Mononuclear cell (primary cell): ENCODE results near the gene KCNAB1. TPM values are rescaled to one million over a fixed set of nuclear protein-coding genes. Genes with fewer than 3 reads are reported as not detected.

Experiments used
- H3K27me3 ChIP-seq: 2 replicates; pipeline ENCODE4 v1.6.0; 2011; ENCODE audit warnings: low read length, control low read depth; ENCODE audit not compliant: insufficient read depth
- H3K4me1 ChIP-seq: 2 replicates; pipeline ENCODE4 v1.5.1; 2011; ENCODE audit warnings: mild to moderate bottlenecking, low read length, control low read depth; ENCODE audit not compliant: insufficient read depth
- H3K4me3 ChIP-seq: 2 replicates; pipeline ENCODE4 v1.5.1; 2011; ENCODE audit warnings: mild to moderate bottlenecking, low read length, moderate library complexity
- H3K9me3 ChIP-seq: 2 replicates; pipeline ENCODE4 v1.5.1; 2011; ENCODE audit warnings: low read depth, mild to moderate bottlenecking, control low read depth, low read length
- total RNA-seq: library from RNA; depleted of rRNA; stranded (reverse); fragments of >200 nt; gene quantifications from one replicate; pipeline ENCODE4 v1.2.3, GENCODE V29; 2012

Gene KCNAB1
- total RNA-seq, 1 donor: not detected

- H3K4me1 ChIP-seq: no peaks in the 10 kb centered on the region
- no peaks in the 10 kb centered on the region for H3K9me3 ChIP-seq
- peaks cover 2% of the 10 kb centered on the region for H3K27me3 ChIP-seq
- no peak overlapping the region for H3K4me3 ChIP-seq
Observed at GRCh38 chr3:156378871-156379270, 258.5 kb downstream of the KCNAB1 start.

DNA sequence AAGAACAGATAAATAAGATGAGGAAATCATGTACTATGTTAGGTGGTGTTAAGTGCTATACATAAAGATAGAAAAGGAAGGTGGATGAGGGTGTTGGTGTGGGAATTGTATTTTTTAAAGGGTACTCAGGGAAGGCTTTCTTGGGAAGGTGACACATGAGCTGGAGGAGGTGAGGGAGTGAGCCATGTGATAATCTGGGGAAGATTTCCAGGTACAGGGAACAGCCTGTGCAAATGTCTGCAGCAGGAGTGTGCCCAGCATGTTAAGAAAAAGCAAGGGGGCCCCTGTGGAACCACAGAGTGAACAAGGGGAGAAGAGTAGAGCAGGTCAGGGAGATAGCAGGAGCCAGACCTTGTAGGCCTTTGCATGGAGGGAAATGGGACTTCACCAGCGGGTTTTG lies 258.9 kb downstream of the KCNAB1 start:
- H3K27me3 ChIP-seq: peaks cover 2% of the 10 kb centered on the region
- no peaks in the 10 kb centered on the region for H3K4me1 ChIP-seq
- H3K4me3 ChIP-seq: no peak overlapping the region
- no peaks in the 10 kb centered on the region for H3K9me3 ChIP-seq

GRCh38 chr3:156381253-156381652 lies 260.9 kb downstream of the KCNAB1 start:
- no peaks in the 10 kb centered on the region for H3K4me1 ChIP-seq
- no peaks in the 10 kb centered on the region for H3K27me3 ChIP-seq
- no peak overlapping the region for H3K4me3 ChIP-seq
- H3K9me3 ChIP-seq: no peaks in the 10 kb centered on the region

- H3K27me3 ChIP-seq: no peaks in the 10 kb centered on the region
- H3K4me3 ChIP-seq: no peak overlapping the region
- no peaks in the 10 kb centered on the region for H3K9me3 ChIP-seq
- H3K4me1 ChIP-seq: no peaks in the 10 kb centered on the region
Observed at GRCh38 chr3:156382458-156383346, 262.3 kb downstream of the KCNAB1 start.

DNA sequence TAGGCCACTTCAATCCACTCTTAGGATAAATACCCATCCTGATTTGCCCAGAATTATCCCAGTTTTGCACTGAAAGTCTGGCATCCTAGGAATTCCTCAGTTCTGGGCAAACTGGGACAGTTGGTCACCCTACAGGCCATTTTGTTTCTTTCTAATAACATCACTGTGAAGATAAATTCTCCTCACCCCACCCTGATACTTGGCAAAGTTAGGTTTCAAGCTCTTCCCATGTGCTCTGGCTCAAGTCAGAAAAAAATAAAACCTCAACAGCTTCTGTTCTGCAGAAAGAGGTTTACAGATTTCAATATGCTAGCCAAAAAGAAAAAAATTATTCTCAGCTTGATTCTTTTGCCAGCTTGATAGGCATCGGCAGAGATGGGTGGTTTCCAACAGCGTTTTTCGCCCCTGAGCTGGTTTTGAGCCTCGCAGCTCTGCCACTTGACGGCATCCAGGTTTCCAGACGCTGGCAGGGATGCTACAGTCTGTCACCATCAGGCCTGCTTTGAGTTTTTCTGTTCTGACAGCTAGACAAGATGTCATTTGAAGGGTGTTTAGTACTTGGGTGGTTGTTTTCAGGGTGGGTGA lies 263.2 kb downstream of the KCNAB1 start:
- Histone ChIP-seq H3K4me1 (no peaks in the 10 kb centered on the region), H3K4me3 (no peak overlapping the region), H3K9me3 (no peaks in the 10 kb centered on the region), H3K27me3 (no peaks in the 10 kb centered on the region)

DNA sequence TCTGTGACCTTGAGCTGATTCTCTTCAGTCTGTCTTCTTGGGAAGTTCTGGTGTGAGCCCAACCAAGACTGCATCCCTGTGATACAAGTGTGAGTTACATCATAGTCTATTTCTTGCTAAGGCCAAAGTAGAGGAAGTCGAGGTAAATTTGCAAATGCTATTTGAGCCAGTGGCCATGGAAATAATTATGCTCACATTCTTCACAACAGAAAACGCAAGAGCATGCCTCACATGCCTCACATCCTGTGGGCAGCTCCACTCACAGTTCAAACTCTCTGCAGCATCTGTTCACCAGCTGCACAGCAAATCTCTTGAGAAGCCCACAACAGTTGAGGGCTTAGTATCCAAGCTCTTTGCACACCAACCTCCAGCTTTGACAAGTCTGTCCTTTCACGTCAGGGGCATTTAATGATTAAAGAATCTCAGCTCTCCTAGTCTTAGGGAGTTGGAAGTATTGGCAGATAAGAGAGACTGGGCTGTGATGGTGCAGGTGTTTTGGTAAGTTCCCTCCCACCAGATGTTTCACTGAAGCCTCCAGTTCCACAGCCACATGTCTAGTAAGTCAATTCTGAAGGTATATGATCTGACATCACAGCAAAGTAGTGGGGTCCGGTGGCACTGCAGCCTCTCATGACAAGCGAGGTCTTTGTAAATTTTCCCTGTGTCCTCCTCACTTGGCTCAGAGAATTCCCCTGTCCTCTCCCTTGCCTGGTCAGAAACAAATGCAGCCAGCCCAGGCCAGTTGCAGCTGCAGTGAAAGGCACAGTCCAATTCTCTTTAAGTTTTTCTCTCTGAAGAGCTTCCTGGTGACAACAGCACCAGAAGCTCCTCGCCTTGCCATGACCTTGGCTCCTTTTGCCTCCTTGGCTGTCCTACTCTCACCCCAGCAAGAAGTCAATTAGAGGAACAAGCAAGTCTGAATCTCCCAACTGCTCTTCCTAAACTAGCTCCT lies 268.4 kb downstream of the KCNAB1 start:
- Histone ChIP-seq H3K4me3 (no peak overlapping the region), H3K27me3 (no peaks in the 10 kb centered on the region), H3K9me3 (no peaks in the 10 kb centered on the region), H3K4me1 (no peaks in the 10 kb centered on the region)

GRCh38 chr3:156389449-156389950 lies 269.1 kb downstream of the KCNAB1 start:
- H3K27me3 ChIP-seq: no peaks in the 10 kb centered on the region
- H3K9me3 ChIP-seq: no peaks in the 10 kb centered on the region
- H3K4me1 ChIP-seq: no peaks in the 10 kb centered on the region
- H3K4me3 ChIP-seq: no peak overlapping the region

- Histone ChIP-seq H3K27me3 (no peaks in the 10 kb centered on the region), H3K4me3 (no peak overlapping the region), H3K4me1 (no peaks in the 10 kb centered on the region), H3K9me3 (no peaks in the 10 kb centered on the region)
Observed at GRCh38 chr3:156390846-156391245, 270.5 kb downstream of the KCNAB1 start.

DNA sequence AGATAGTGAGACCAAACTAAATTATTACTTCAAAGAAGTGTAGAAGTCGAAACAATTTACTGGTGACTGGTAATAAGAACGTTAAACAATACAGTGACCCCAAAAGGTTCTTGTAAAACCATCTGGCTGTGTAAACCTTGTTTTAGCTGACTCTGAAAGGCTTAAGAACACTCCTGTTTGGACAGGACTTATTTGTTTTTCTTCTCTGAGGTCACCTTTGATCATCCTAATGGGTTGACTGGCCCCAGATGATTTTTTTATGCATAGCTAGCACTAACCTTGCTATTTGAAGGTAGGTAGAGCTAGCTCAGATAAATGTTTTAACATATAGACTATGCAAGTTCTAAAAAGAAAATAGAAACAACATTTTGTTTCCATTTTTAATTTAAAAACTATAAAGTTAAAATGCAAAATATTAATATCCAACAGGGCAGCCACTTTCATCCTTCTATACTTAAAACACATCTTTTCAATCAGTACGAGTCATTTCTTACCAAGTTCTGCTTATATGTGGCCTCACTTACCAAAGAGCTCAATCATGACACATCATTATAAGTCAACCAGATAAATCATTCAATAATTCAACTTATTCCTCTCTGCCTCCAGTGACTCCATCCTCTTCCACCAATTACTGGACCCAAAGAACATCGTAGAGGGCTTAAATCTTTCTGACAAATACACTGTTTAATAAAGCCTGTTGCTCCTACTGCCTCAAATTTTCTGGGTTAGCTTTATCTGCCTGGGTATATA lies 275.8 kb downstream of the KCNAB1 start:
- H3K27me3 ChIP-seq: no peaks in the 10 kb centered on the region
- H3K9me3 ChIP-seq: no peaks in the 10 kb centered on the region
- no peaks in the 10 kb centered on the region for H3K4me1 ChIP-seq
- no peak overlapping the region for H3K4me3 ChIP-seq

DNA sequence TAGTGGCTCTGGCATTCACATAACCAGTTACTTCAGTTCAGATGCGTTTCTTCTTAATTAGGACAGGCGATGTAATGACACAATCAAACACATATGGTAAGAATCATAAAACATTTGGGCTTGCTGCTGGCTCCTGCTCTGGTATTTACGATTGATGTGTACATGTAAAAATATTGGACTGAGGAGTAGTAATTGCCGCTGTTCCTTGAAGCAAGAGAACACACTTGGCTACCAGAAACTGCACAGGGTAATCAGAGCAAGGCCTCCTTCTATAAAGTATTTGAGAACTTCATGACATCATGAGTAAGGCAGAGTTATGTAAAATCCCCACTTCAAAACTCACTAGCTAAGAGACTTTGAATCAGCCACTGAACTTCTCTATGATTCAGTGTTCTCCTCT lies 276.5 kb downstream of the KCNAB1 start:
- Histone ChIP-seq H3K9me3 (no peaks in the 10 kb centered on the region), H3K4me1 (no peaks in the 10 kb centered on the region), H3K27me3 (no peaks in the 10 kb centered on the region), H3K4me3 (no peak overlapping the region)

DNA sequence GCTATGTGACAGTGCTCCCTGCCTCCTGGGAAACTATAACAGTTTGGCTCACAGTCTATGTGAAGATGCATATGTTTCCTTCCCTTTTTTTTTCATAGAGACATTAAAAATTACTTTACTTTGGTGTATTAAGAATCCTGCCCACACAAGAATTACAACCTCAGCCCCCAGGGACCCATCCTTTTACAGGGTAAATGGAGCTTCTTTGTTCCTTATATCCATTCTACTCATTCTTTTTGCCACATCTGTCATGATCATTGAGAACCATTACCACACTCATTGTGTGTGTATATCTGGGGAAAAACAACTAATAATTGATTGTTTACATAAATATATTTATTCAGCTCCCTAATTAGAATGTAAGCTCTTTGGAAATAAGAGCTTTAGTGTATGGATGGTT lies 277.2 kb downstream of the KCNAB1 start:
- no peak overlapping the region for H3K4me3 ChIP-seq
- H3K9me3 ChIP-seq: no peaks in the 10 kb centered on the region
- H3K4me1 ChIP-seq: no peaks in the 10 kb centered on the region
- no peaks in the 10 kb centered on the region for H3K27me3 ChIP-seq

GRCh38 chr3:156400062-156400461 lies 279.7 kb downstream of the KCNAB1 start:
- Histone ChIP-seq H3K27me3 (no peaks in the 10 kb centered on the region), H3K9me3 (no peaks in the 10 kb centered on the region), H3K4me3 (no peak overlapping the region), H3K4me1 (no peaks in the 10 kb centered on the region)

DNA sequence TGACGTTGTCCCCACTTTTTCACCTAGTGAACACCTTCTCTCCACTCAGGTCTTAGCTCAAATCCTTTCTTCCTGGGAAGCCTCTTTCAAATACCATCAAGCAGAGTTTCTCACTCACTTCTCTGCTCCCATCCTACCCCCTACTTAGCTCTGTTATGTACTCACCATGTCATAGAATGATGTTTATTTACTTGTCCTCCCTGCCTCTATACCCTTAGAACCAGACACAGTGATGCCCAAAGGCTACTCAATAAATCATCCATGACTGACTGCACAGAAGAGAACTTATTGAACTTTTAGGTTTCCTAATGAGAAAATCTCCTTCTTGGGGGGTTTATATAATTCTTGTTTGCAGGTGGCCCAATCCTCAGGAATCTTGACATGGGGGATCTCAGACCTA lies 280.4 kb downstream of the KCNAB1 start:
- no peak overlapping the region for H3K4me3 ChIP-seq
- H3K9me3 ChIP-seq: no peaks in the 10 kb centered on the region
- H3K27me3 ChIP-seq: no peaks in the 10 kb centered on the region
- H3K4me1 ChIP-seq: no peaks in the 10 kb centered on the region

- Histone ChIP-seq H3K27me3 (no peaks in the 10 kb centered on the region), H3K4me3 (no peak overlapping the region), H3K9me3 (no peaks in the 10 kb centered on the region), H3K4me1 (no peaks in the 10 kb centered on the region)
Observed at GRCh38 chr3:156404217-156404616, 283.8 kb downstream of the KCNAB1 start.
